Measurements from ENCODE around the gene EIF4A3.
A peak's percentile ranks its signal among the peaks of the same experiment; 100 is the strongest.

Gene EIF4A3

GRCh38 chr17:80130992-80131391 lies 15.9 kb downstream of the EIF4A3 start:
- in situ Hi-C loops (cut with HindIII; ENCODE audit: low sequenced_read_pairs): no loop called here
- no peak for TF ChIP-seq CTCF (IDR thresholded peaks at IDR 0.05; ENCODE audit: low read depth, low read length)
- DNase-seq (ENCODE audit: low read depth, low spot score): no peak
- no peak overlapping the region for H3K4me3 ChIP-seq (ENCODE audit: low read depth, low read length)

GRCh38 chr17:80129006-80129565 lies 17.8 kb downstream of the EIF4A3 start:
- in situ Hi-C loops (cut with HindIII; ENCODE audit: low sequenced_read_pairs): no loop called here
- DNase-seq (ENCODE audit: low read depth, low spot score): no peak

DNA sequence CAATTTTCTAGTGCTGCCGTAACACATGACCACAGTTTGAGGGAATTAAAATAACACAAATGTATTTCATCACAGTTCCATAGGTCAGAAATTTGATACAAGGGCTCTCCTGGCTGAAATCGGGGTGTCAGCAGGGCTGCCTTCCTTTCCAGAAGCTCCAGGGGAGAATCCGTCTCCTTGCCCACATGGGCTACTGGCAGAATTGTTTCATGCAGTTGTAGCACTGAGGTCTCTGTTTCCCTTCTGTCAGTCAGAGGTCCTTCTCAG lies 20.5 kb downstream of the EIF4A3 start:
- no peak for DNase-seq (ENCODE audit: low read depth, low spot score)
- in situ Hi-C loops (cut with HindIII; ENCODE audit: low sequenced_read_pairs): no loop called here
- TF ChIP-seq CTCF (IDR thresholded peaks at IDR 0.05; ENCODE audit: low read depth, low read length): no peak
- H3K4me3 ChIP-seq (ENCODE audit: low read depth, low read length): no peak overlapping the region

More at GRCh38 chr17:80129006-80129565, 17.8 kb downstream of the EIF4A3 start:
- TF ChIP-seq CTCF (IDR thresholded peaks at IDR 0.05; ENCODE audit: low read depth, low read length): no peak
- no peak overlapping the region for H3K4me3 ChIP-seq (ENCODE audit: low read depth, low read length)

- no peak for TF ChIP-seq CTCF (IDR thresholded peaks at IDR 0.05; ENCODE audit: low read depth, low read length)
- peak; percentile 67 for DNase-seq (ENCODE audit: low read depth, low spot score)
- in situ Hi-C loops (cut with HindIII; ENCODE audit: low sequenced_read_pairs): no loop called here
- no peak overlapping the region for H3K4me3 ChIP-seq (ENCODE audit: low read depth, low read length)
Observed at GRCh38 chr17:80125656-80126448, 21.1 kb downstream of the EIF4A3 start.

- H3K4me3 ChIP-seq (ENCODE audit: low read depth, low read length): no peak overlapping the region
- in situ Hi-C loops (cut with HindIII; ENCODE audit: low sequenced_read_pairs): no loop called here
- DNase-seq (ENCODE audit: low read depth, low spot score): peak; percentile 20
- TF ChIP-seq CTCF (IDR thresholded peaks at IDR 0.05; ENCODE audit: low read depth, low read length): peak; percentile 56
Observed at GRCh38 chr17:80124351-80124981, 22.5 kb downstream of the EIF4A3 start.

DNA sequence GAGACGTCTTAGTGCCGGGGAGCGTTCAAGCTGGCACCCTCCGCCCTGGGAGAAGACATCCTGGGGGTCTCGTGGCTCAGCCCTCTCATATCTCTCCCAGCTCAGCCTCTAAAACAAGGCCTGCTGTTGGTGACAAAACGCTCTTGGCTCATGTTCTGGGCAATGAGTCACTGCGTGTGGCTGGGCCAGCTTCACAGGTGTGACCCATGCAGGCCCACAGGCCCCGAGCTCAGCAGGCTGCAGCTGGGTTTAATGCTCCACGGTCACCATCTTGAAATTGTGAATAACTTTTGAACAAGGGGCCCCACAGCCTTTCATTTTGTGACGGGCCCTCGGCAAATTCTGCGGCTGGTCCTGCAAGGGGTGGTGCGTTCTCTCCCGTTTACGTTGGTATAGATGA lies 23.1 kb downstream of the EIF4A3 start:
- TF ChIP-seq CTCF (IDR thresholded peaks at IDR 0.05; ENCODE audit: low read depth, low read length): no peak
- peak; percentile 50 for DNase-seq (ENCODE audit: low read depth, low spot score)
- in situ Hi-C loops (cut with HindIII; ENCODE audit: low sequenced_read_pairs): no loop called here
- no peak overlapping the region for H3K4me3 ChIP-seq (ENCODE audit: low read depth, low read length)

Data from astrocyte of the spinal cord (primary cell).